HG02938 (cell line): ENCODE results near the gene B4GAT1.
A peak's percentile ranks its signal among the peaks of the same experiment; 100 is the strongest.

ENCODE experiments used
- ATAC-seq: cut with Tn5 transposase; IDR thresholded peaks from one replicate; pipeline ENCODE4 v1.9.1; 2021; ENCODE audit warnings: mild to moderate bottlenecking, moderate library complexity; ENCODE audit not compliant: unreplicated experiment

Gene B4GAT1

GRCh38 chr11:66338276-66339161 lies 8.9 kb downstream of the B4GAT1 start:
- ATAC-seq: no peak

- no peak for ATAC-seq
Measured at GRCh38 chr11:66337103-66337899, 10.1 kb downstream of the B4GAT1 start.

GRCh38 chr11:66336234-66337102 lies 11.0 kb downstream of the B4GAT1 start, which contains the start of gene RIN1:
Gene RIN1 (minus strand): TSS chr11:66336434. CDS start chr11:66336402, 32 bp downstream.
- peak; percentile 72 for ATAC-seq

DNA sequence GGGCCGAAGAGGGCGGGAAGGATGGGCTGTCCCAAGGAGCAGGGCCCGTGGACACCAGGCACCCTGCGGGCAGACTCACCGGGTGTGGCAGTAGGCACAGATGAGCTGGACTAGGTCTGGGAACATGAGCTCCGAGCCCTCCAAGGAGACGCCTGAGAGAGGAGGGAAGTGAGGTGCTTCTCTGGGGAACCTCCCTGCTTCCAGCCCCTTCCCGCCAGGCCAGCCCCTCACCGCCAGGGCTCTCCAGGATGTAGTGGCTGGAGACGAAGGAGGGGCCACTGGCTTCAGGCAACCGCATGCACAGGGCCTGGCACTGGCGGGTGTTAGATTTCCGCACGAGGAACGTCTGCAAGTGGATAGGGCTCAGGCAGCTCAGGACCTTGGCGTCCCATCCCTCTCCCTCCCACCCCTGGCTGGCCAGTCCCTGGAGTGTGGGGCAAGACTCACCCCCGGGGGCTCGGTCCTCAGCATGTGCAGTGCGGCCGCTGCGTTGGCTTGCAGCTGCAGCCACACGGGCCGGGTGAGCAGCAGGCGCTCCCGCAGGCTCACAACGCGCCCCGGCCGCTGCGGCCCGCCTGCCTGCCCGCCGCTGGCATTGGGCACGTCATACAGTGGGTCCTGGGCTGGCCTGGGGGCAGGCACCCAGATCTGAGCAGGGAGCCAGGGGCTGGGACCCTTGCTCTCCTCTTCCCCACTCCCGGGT lies 11.7 kb downstream of the B4GAT1 start:
- no peak for ATAC-seq

DNA sequence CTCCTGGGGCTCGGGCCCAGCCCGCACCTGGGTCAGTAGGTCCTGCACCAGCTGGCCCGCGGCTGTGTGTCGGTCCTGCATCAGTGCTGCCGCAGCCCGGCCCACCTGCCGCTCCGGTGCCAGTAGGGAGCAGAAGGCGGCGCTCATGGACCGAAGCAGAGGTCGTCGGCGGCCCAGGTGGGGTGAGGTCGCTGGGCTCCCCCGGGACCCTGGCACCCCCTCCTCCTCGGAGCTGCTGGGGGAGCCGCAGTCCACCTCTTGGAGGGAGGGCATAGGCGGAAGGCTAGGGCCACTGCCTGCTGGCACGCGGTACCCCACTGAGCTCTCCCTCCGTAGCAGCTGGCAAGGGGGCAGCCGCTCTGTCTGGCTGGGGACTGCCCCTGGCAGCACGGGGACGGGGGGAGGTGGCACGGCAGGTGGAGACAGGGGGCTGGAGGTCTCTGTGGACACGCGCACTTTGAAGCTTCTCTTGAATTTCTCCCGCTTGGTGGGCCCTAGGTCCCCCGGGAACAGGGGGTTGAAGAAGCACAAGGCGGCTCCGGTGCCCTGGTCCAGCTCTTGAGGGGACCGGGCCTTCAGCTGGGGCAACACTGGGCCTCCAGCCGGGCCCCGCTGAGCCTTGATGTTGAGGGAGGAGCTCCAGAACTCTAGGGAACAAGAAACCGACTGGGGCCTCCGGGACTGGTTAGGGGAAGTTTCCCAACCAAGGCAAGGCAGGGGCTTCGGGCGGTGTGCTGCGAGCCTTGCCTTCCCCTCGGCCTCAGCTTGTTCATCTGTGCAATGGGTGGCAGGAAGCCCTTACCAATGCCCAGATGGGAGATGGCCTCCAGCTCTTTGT lies 12.6 kb downstream of the B4GAT1 start:
- no peak for ATAC-seq

GRCh38 chr11:66333896-66334604 lies 13.4 kb downstream of the B4GAT1 start:
- no peak for ATAC-seq

GRCh38 chr11:66333220-66333877 lies 14.1 kb downstream of the B4GAT1 start:
- ATAC-seq: no peak

GRCh38 chr11:66332371-66333219 lies 14.8 kb downstream of the B4GAT1 start:
- ATAC-seq: no peak

GRCh38 chr11:66331542-66332370 lies 15.7 kb downstream of the B4GAT1 start:
- no peak for ATAC-seq

GRCh38 chr11:66330931-66331330 lies 16.5 kb downstream of the B4GAT1 start:
- no peak for ATAC-seq

DNA sequence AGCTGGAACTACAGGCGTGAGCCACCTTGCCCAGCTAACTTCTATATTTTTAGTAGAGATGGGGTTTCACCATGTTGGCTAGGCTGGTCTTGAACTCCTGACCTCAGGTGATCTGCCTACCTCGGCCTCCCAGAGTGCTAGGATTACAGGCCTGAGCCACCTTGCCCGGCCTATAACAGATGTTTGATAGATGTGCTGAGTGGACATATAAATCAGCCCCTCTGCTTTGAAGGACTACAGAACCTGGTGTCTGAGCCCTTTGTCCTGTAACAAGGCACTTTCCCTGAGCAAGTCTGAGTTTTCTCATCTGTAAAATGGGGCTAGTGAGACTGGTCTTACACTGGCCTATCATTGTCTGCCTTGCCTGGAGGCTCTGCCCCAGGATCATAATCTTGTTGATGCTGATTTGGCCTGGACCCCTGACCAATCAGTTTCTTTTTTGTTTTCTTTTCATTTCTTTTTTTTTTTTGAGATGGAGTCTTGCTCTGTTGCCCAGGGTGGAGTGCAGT lies 18.2 kb downstream of the B4GAT1 start:
- no peak for ATAC-seq

GRCh38 chr11:66328302-66329144 lies 18.9 kb downstream of the B4GAT1 start:
- ATAC-seq: no peak

DNA sequence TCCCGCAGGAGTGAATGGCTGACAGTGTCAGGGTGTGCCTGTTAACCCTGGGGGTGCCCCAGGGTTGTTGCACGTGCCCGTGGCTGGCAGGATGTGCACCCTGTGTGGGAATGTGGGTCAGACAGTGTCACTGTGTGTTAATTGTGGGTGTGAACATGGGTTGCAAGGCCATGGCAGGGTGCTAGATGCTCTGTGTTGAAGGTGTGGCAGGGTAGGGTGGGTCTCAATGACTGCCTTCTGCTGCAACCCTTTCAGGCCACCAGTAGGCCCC lies 19.5 kb downstream of the B4GAT1 start:
- ATAC-seq: no peak

DNA sequence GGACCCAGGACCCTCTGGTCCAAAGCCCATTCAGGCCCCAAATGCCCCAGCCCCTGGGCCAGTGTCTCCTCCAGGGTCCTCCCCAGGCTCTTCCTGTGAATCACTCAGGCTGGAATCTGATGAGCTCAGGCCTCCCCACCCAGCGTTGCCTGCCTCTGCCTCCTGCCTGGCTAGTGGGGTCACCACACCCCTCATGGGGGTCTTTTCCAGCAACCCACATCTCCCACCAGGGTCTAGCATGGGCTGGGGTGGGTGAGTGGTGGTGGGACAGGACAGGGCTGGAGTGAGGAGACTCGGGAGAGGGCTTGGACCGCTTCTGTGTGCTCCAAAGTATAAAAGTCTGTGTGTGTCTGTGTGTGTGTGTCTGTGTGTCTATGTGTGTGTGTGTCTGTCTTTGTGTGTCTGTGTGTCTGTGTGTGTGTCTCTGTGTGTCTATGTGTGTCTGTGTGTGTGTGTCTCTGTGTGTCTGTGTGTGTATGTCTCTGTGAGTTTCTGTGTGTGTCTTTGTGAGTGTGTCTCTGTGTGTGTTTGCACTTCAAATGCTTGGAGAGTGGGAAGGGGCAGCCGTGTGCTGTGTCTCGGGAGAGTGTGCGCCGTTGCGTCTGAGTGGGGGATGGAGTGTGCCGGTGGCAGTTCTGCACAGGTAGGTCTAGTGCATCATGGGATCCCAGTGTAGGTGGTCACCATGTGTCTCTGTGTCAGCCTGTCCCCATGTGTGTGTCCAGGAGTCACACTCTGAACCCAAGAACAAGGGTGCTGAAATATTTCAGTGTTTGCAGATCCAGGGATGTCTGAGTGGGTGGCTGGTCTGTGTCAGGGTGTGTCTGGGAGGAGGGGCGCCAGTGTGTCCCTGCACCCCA lies 20.0 kb downstream of the B4GAT1 start:
- ATAC-seq: no peak
